Ascending aorta (tissue), 2 donors: Measurements from ENCODE around the gene TMIE. TPM values are rescaled to one million over a fixed set of nuclear protein-coding genes. Genes with fewer than 3 reads are reported as not detected.
"Not testable (repeated sequence)": the region's sequence is repeated elsewhere in the genome, so short reads cannot be mapped to it uniquely, and the experiment has no call there.

ENCODE experiments used
- DNase-seq, 2 donors: peaks; one replicate each; pipeline ENCODE4 v3.0.0-alpha.2; 2019; ENCODE audit warnings: low spot score in 2 of 2
- H3K27ac ChIP-seq, 2 donors: fragments of 200-600 bp; sonication (generic); one replicate each; pipeline ENCODE4 v1.5.1; 2016 to 2017; ENCODE audit warnings: mild to moderate bottlenecking in 1 of 2
- H3K27me3 ChIP-seq: fragments of 200-600 bp; sonication (generic); one replicate; pipeline ENCODE4 v1.5.1; 2017
- H3K36me3 ChIP-seq, 2 donors: fragments of 200-600 bp; sonication (generic); one replicate each; pipeline ENCODE4 v1.5.1; 2016
- H3K4me1 ChIP-seq, 2 donors: fragments of 200-600 bp; sonication (generic); one replicate each; pipeline ENCODE4 v1.5.1; 2016 to 2017; ENCODE audit warnings: mild to moderate bottlenecking in 1 of 2
- H3K4me3 ChIP-seq, 2 donors: fragments of 200-600 bp; sonication (generic); one replicate each; pipeline ENCODE4 v1.5.1; 2016 to 2017; ENCODE audit warnings: mild to moderate bottlenecking in 1 of 2
- H3K9me3 ChIP-seq, 2 donors: fragments of 200-600 bp; sonication (generic); one replicate each; pipeline ENCODE4 v1.5.1; 2016
- CTCF ChIP-seq, 3 experiments: fragments of 200-600 bp in 2 of 3; fragments of 450-650 bp in 1 of 3; sonication (generic) in 2 of 3; IDR thresholded peaks; one replicate each; pipeline ENCODE4 v1.5.1; 2016 to 2019; ENCODE audit warnings: antibody characterized with exemption in 3 of 3, mild to moderate bottlenecking in 1 of 3, moderate library complexity in 1 of 3
- intact Hi-C: fragments of 100-400 bp; cut with DNase I; formaldehyde crosslinking; loops from one replicate; pipeline ENCODE4 v1.15.1; 2023
- total RNA-seq: library from RNA; depleted of rRNA; stranded (reverse); fragments of >200 nt; gene quantifications from one replicate; pipeline ENCODE4 v1.1.0, GENCODE V29; 2016

The TMIE gene
- total RNA-seq, 1 donor from 2014 or later = 8.5 TPM

GRCh38 chr3:46731795-46732194 is 30.6 kb downstream of the TMIE start:
- Histone ChIP-seq H3K27ac (no peak overlapping the region), H3K4me3 (no peak overlapping the region), H3K9me3 (no peaks in the 10 kb centered on the region), H3K36me3 (no peaks in the 10 kb centered on the region), H3K4me1 (no peaks in the 10 kb centered on the region), H3K27me3 (no peaks in the 10 kb centered on the region)
- no peak for TF ChIP-seq CTCF (IDR thresholded peaks at IDR 0.05)
- DNase-seq = no peak
- intact Hi-C loops = no loop called here

DNA sequence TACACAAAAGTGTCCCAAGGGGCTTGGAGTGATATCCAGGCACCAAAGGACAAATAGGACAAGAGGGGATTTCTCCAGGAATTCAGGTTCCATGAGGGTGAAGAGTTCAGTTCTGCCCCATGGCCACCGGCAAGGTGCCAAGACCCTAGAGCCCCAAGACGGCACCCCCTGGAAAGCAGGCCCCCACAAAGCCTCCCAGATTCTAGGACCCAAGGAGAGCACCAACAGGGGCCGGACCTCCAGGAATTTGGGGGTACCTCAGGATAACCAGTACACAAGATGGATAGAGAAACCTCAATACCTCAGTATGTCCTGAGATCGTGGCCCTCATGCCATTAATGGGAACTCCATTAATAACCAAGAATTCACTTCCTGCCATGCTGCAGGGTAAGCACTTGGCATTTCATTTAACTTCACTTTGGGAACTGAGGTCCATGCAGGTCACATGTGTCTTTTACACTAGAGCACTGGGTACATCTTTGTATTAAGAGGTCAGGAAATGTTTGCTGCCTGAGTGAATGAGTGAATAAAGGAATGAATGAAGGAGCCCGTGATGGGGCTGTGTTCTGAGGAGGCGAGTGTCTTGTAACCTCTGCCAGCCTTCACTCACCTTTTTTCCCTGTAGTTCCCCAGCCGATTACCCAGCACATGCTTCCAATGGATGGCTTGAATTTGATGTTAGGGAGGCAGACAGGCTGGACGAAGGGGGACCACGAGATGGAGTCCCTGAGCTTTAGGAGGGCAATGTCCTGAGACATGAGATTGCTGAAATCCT is 32.0 kb downstream of the TMIE start:
- H3K9me3 ChIP-seq = no peaks in the 10 kb centered on the region
- no peak for TF ChIP-seq CTCF (IDR thresholded peaks at IDR 0.05)
- H3K4me3 ChIP-seq = no peak overlapping the region
- H3K27me3 ChIP-seq = no peaks in the 10 kb centered on the region
- no peaks in the 10 kb centered on the region for H3K36me3 ChIP-seq
- intact Hi-C loops = no loop called here
- no peaks in the 10 kb centered on the region for H3K4me1 ChIP-seq
- no peak for DNase-seq
- H3K27ac ChIP-seq = no peak overlapping the region

GRCh38 chr3:46734773-46735172 is 33.6 kb downstream of the TMIE start:
- no peak for TF ChIP-seq CTCF (IDR thresholded peaks at IDR 0.05)
- DNase-seq = no peak
- H3K27me3 ChIP-seq = no peaks in the 10 kb centered on the region

DNA sequence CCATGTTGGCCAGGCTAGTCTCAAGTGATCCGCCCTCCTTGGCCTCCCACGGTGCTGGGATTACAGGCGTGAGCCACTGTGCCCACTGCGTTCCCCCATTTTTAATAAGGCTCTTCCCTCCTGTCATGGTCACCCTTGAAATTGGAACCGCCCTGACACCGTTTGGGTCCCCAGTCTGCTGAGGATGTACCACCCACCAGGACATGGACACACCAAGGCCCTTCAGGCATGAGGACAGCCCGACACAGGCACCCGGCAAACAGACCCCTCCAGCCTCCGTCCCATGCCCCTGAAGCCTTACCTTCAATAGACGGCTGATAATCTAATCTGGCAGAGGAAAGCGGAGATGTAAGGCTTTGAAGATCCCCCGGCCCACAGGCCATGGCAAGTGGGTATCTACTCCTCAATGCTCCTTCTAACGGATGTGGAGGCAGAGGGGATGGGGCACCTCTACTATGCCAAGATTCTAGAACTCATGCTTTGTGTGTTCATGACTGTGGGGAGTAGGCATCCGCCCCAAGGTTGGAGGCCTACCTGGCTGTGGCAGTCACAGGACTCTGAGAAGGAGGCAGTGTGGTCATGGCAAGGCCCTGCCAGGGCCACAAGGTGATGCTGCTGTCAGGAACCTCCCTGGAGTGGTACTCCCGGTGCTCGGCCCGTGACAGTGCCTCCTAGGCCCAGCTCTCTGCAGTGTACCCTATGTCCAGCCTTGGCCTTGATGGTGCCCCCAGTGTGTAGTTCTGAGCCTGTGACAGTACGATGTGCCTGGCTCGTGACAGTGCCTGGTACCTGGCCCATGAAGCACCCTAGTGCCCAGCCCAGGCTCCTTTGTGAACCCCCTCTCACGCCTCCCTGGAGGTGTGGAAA is 35.0 kb downstream of the TMIE start:
- intact Hi-C loops = no loop called here
- Histone ChIP-seq H3K4me1 (no peaks in the 10 kb centered on the region), H3K27ac (no peak overlapping the region), H3K36me3 (no peaks in the 10 kb centered on the region), H3K4me3 (no peak overlapping the region), H3K9me3 (no peaks in the 10 kb centered on the region), H3K27me3 (no peaks in the 10 kb centered on the region)
- no peak for TF ChIP-seq CTCF (IDR thresholded peaks at IDR 0.05)
- no peak for DNase-seq

More at GRCh38 chr3:46734773-46735172, 33.6 kb downstream of the TMIE start:
- H3K4me1 ChIP-seq = no peaks in the 10 kb centered on the region
- H3K9me3 ChIP-seq = no peaks in the 10 kb centered on the region
- intact Hi-C loops = no loop called here
- no peak overlapping the region for H3K27ac ChIP-seq
- H3K36me3 ChIP-seq = no peaks in the 10 kb centered on the region
- no peak overlapping the region for H3K4me3 ChIP-seq

DNA sequence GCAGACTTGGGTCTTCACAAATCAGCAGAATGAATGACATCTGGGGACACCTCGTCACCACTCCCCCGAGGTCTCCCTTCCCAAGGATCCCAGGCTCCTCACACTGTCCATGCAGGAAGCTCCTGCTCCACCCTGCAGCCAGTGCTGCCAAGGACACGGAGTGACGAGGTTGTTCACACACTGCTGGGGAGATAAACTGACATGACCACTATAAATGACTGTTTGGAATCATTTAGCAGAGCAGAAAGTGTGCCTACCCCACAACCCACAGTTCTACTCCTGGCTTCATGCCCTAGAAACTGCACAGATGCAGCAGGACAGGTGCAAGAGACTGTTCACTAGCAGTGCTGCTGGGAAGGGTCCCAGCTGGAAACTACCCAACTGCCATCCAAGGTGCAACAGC is 36.1 kb downstream of the TMIE start:
- no peak for TF ChIP-seq CTCF (IDR thresholded peaks at IDR 0.05)
- no peaks in the 10 kb centered on the region for H3K36me3 ChIP-seq
- no peak overlapping the region for H3K27ac ChIP-seq
- no peak overlapping the region for H3K4me3 ChIP-seq
- DNase-seq = no peak
- no peaks in the 10 kb centered on the region for H3K9me3 ChIP-seq
- H3K4me1 ChIP-seq = no peaks in the 10 kb centered on the region
- H3K27me3 ChIP-seq = no peaks in the 10 kb centered on the region
- intact Hi-C loops = no loop called here

DNA sequence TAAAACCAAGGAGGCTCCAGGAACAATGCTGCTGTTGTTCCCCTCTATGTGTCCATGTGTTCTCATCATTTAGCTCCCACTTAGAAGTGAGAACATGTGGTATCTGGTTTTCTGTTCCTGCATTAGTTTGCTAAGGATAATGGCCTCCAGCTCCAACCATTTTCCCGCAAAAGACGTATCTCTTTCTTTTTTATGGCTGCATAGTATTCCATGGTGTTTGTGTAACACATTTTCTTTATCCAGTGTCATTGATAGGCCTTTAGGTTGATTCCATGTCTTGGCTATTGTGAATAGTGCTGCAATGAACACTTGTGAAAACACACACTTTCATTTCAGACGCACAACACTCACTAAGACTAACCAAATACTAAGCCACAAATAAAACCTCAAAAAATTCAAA is 38.4 kb downstream of the TMIE start:
- H3K36me3 ChIP-seq, H3K27me3 ChIP-seq, H3K4me3 ChIP-seq, H3K9me3 ChIP-seq, DNase-seq, H3K4me1 ChIP-seq, intact Hi-C loops, H3K27ac ChIP-seq: not testable (repeated sequence)
